ENCODE measurements around the gene SUPT4H1.

The SUPT4H1 gene

GRCh38 chr17:58302919-58303585, 48.9 kb downstream of the SUPT4H1 start:
- DNase-seq = no peak

- no peak for DNase-seq
Measured at GRCh38 chr17:58302171-58302918, 49.7 kb downstream of the SUPT4H1 start.

- DNase-seq = no peak
Measured at GRCh38 chr17:58301504-58302150, 50.4 kb downstream of the SUPT4H1 start.

GRCh38 chr17:58300336-58300735, 51.7 kb downstream of the SUPT4H1 start:
- no peak for DNase-seq
